Measurements from ENCODE around the gene ADA. TPM values are rescaled to one million over a fixed set of nuclear protein-coding genes. Genes with fewer than 3 reads are reported as not detected.

Gene ADA
- total RNA-seq, 4 donors from 2014 or later, result 2.2 to 5.1 (median 3.0) TPM

DNA sequence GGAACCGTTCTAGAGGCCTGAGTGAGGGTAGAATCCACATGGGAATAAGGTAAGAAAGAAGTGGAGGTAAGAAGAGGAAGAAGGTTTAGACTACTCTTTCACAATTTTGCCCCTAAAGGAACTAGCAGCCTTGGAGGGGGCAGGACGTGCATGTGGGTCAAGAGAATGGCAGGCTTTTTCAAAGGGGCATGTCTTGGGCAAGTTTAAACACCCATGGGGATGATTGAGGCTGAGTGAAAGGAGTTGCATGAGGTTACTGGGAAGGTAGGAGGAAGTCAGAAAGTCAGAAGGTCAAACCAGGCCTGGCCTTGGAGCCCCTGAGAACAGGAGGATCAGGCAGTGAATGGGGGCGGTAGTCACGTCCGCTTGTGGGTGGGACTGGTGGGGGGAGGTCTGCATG is 10.2 kb downstream of the ADA start:
- Histone ChIP-seq H3K4me1 (peaks cover 15 to 43% of the 10 kb centered on the region in 2 donors), H3K27me3 (no peaks in the 10 kb centered on the region), H3K4me3 (no peak overlapping the region), H3K27ac (peak overlapping the region in 3 of 4 donors; percentile 61 to 79 (median 75)), H3K36me3 (no peaks in the 10 kb centered on the region), H3K9me3 (no peaks in the 10 kb centered on the region)
- in situ Hi-C loops (cut with MboI; ENCODE audit: low sequenced_read_pairs in 4 of 4) (no loop called here), intact Hi-C loops (cut with DNase I; ENCODE audit: low total_unique reads) (no loop called here)
- TF ChIP-seq, protein P1, sequence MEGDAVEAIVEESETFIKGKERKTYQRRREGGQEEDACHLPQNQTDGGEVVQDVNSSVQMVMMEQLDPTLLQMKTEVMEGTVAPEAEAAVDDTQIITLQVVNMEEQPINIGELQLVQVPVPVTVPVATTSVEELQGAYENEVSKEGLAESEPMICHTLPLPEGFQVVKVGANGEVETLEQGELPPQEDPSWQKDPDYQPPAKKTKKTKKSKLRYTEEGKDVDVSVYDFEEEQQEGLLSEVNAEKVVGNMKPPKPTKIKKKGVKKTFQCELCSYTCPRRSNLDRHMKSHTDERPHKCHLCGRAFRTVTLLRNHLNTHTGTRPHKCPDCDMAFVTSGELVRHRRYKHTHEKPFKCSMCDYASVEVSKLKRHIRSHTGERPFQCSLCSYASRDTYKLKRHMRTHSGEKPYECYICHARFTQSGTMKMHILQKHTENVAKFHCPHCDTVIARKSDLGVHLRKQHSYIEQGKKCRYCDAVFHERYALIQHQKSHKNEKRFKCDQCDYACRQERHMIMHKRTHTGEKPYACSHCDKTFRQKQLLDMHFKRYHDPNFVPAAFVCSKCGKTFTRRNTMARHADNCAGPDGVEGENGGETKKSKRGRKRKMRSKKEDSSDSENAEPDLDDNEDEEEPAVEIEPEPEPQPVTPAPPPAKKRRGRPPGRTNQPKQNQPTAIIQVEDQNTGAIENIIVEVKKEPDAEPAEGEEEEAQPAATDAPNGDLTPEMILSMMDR (IDR thresholded peaks at IDR 0.05 in 4 of 5, conservative IDR thresholded peaks at IDR 0.05 in 1 of 5), result no peak
- no peak for TF ChIP-seq POLR2A (IDR thresholded peaks at IDR 0.05)
- ATAC-seq (no peak), DNase-seq (no peak)

DNA sequence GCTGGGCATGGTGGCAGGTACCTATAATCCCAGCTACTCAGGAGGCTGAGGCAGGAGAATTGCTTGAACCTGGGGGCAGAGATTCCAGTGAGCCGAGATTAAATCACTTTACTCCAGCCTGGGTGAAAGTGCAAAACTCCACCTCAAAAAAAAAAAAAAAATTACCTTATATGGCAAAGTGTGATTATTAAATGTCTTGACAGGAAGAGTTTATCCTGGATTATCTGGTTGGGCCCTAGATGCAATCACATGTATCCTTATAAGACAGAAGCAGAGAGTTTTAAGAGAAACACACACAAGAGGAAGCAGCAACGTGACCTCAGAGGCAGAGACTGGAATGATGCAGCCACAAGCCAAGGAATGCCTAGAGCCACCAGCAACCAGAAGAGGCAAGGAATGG is 11.0 kb downstream of the ADA start:
- peaks cover 14 to 44% of the 10 kb centered on the region in 2 donors for H3K4me1 ChIP-seq
- no peak for DNase-seq
- intact Hi-C loops (cut with DNase I; ENCODE audit: low total_unique reads), result no loop called here

DNA sequence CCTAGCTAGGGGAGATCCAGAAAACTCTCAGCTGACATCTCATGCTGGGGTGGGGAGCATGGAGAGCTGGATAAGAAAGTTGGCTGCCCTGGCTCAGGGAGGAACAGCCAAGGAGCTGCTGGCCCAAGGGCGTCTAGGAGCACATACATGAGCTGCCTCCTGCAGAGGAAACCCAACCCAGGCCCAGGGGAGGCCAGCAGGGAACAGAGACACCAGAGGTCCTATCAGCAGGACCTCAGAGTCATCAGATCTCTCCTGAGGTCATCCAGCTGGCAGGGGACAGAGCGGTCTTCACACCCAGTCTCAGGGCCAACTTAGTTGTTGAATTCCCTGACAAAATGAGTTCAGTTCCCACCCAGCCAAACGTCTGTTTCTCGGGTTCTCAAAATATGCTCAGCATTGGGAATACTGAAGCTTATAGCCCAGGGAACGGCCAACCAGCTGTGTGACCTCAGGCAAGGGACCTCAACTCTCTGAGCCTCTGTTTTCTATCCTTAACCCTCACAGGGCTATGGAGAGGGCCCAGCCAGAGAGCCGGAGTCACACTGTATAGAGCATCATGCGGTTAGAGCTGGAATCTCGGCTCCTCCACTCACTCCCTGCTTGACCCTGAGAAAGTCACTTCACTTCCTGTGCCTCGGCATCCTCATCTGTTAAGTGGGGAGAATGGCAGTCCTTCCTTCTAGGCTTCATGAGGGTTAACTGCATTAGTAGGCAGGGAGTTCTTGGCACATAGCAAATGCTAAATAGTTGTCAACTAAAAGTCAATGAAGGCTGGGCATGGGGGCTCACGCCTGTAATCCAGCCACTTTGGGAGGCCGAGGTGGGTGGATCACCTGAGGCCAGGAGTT is 13.8 kb downstream of the ADA start:
- TF ChIP-seq, protein P1 (IDR thresholded peaks at IDR 0.05 in 4 of 5, conservative IDR thresholded peaks at IDR 0.05 in 1 of 5), result no peak
- no peak for TF ChIP-seq POLR2A (IDR thresholded peaks at IDR 0.05)
- in situ Hi-C loops (cut with MboI; ENCODE audit: low sequenced_read_pairs in 4 of 4) (no loop called here), intact Hi-C loops (cut with DNase I; ENCODE audit: low total_unique reads) (no loop called here)
- ATAC-seq, result peak; percentile 61 to 76
- peak; percentile 49 to 84 for DNase-seq
- Histone ChIP-seq H3K27me3 (no peaks in the 10 kb centered on the region), H3K4me3 (no peak overlapping the region), H3K4me1 (peaks cover 8 to 30% of the 10 kb centered on the region in 2 donors), H3K36me3 (no peaks in the 10 kb centered on the region), H3K9me3 (no peaks in the 10 kb centered on the region), H3K27ac (peak overlapping the region; percentile 65 to 80 (median 77))

More for the DNA sequence above, 11.0 kb downstream of the ADA start:
- Histone ChIP-seq H3K9me3 (no peaks in the 10 kb centered on the region), H3K27me3 (no peaks in the 10 kb centered on the region), H3K27ac (peak overlapping the region in 1 of 4 donors; percentile 33), H3K4me3 (no peak overlapping the region), H3K36me3 (no peaks in the 10 kb centered on the region)
- no peak for ATAC-seq
- in situ Hi-C loops (cut with MboI; ENCODE audit: low sequenced_read_pairs in 4 of 4), result no loop called here
- no peak for TF ChIP-seq POLR2A (IDR thresholded peaks at IDR 0.05)
- TF ChIP-seq, protein P1 (IDR thresholded peaks at IDR 0.05 in 4 of 5, conservative IDR thresholded peaks at IDR 0.05 in 1 of 5), result no peak

DNA sequence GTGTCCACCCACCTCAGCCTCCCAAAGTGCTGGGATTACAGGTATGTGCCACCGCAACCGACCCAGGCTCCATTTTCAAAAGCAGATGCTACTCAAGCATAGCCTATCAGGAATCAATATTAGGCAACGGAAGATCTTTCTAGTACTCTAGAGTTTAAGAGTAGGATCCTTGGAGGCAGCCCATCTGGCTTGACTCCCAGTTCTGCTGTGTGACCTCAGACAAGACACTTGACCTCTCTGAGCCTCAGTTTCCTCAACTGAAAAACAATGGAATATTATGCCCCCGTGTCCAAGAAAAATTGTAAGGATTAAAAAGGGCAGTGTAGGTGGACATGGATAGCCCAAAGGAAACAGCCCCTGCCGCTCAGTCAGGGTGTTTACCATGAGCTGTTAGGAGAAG is 14.5 kb downstream of the ADA start:
- Histone ChIP-seq H3K4me3 (no peak overlapping the region), H3K9me3 (no peaks in the 10 kb centered on the region), H3K27ac (peak overlapping the region; percentile 65 to 80 (median 77)), H3K27me3 (no peaks in the 10 kb centered on the region), H3K4me1 (peaks cover 1 to 23% of the 10 kb centered on the region in 2 donors), H3K36me3 (no peaks in the 10 kb centered on the region)
- intact Hi-C loops (cut with DNase I; ENCODE audit: low total_unique reads), result no loop called here
- in situ Hi-C loops (cut with MboI; ENCODE audit: low sequenced_read_pairs in 4 of 4), result no loop called here
- ATAC-seq (no peak), DNase-seq (no peak)
- TF ChIP-seq POLR2A (IDR thresholded peaks at IDR 0.05), result no peak
- TF ChIP-seq, protein P1 (IDR thresholded peaks at IDR 0.05 in 4 of 5, conservative IDR thresholded peaks at IDR 0.05 in 1 of 5), result no peak
